Vagina (tissue), 2 donors: ENCODE results near the gene MACROD2. TPM values are rescaled to one million over a fixed set of nuclear protein-coding genes. Genes with fewer than 3 reads are reported as not detected.

ENCODE experiments used
- DNase-seq, 2 donors: peaks; one replicate each; pipeline ENCODE4 v3.0.0-alpha.2; 2017; ENCODE audit errors: extremely low spot score in 2 of 2
- H3K27ac ChIP-seq: fragments of 200-600 bp; sonication (generic); one replicate; pipeline ENCODE4 v1.5.1; 2019
- H3K27me3 ChIP-seq: fragments of 200-600 bp; sonication (generic); one replicate; pipeline ENCODE4 v1.5.1; 2019
- H3K36me3 ChIP-seq, 2 donors: fragments of 200-600 bp; sonication (generic); one replicate each; pipeline ENCODE4 v1.5.1; 2017 to 2019
- H3K4me1 ChIP-seq: fragments of 200-600 bp; sonication (generic); one replicate; pipeline ENCODE4 v1.5.1; 2019
- H3K4me3 ChIP-seq, 2 donors: fragments of 200-600 bp; sonication (generic); 1 replicate in 1 of 2; 2 replicates in 1 of 2; pipeline ENCODE4 v1.5.1; 2016 to 2019
- H3K9me3 ChIP-seq: fragments of 200-600 bp; sonication (generic); one replicate; pipeline ENCODE4 v1.5.1; 2019
- POLR2A ChIP-seq, 2 donors: fragments of 450-650 bp; IDR thresholded peaks; one replicate each; pipeline ENCODE4 v1.6.1; 2017; ENCODE audit warnings: antibody characterized with exemption in 2 of 2, mild to moderate bottlenecking in 2 of 2, moderate library complexity in 2 of 2
- POLR2AphosphoS5 ChIP-seq, 2 donors: sonication (generic); formaldehyde crosslinking; IDR thresholded peaks; one replicate each; pipeline ENCODE4 v1.9.0; 2017; ENCODE audit warnings: antibody characterized with exemption in 2 of 2, mild to moderate bottlenecking in 2 of 2, low read depth in 1 of 2; ENCODE audit not compliant: insufficient read depth in 1 of 2
- intact Hi-C: fragments of 100-400 bp; cut with DNase I; formaldehyde crosslinking; loops from one replicate; pipeline ENCODE4 v1.15.1; 2023
- total RNA-seq: library from RNA; depleted of rRNA; stranded (reverse); fragments of >200 nt; gene quantifications from one replicate; pipeline ENCODE4 v1.2.3, GENCODE V29; 2016
- TF ChIP-seq, protein P1 (sequence below), 3 experiments: fragments of 450-650 bp in 2 of 3; fragments of 200-600 bp in 1 of 3; sonication (generic) in 1 of 3; IDR thresholded peaks; one replicate each; pipeline ENCODE4 v1.5.1; 2017 to 2019; ENCODE audit warnings: antibody characterized with exemption in 3 of 3, mild to moderate bottlenecking in 2 of 3, moderate library complexity in 2 of 3

The MACROD2 gene
- total RNA-seq, 1 donor from 2014 or later = 12.5 TPM

DNA sequence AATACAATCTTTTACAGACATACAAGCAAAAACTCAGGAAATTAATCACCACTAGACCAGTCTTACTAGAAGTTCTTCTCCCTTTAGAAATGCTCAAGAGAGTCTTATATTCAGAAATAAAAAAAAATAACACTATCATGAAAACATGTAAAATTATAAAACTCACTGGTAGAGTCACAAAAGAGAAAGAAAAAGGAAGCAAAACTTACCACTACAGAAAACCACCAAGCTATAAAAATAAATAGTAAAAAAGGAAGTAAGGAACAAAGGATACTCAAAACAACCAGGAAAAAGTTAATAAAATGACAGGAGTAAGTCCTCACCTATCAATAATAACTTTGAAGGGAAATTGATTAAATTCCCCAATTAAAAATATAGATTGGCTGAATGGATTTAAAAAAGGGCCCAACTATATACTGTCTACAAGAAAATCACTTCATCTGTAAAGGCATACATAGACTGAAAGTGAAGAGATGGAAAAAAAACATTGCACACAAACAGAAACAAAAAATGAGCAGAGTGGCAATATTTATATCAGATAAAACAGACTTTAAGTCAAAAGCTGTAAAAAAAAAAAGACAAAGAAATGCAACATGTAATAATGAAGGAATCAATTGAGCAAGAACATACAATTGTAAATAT lies 2088.4 kb downstream of the MACROD2 start:
- intact Hi-C loops = no loop called here
- Histone ChIP-seq H3K4me1 (peaks cover 4% of the 10 kb centered on the region), H3K36me3 (no peaks in the 10 kb centered on the region), H3K27me3 (no peaks in the 10 kb centered on the region), H3K4me3 (no peak overlapping the region), H3K9me3 (no peaks in the 10 kb centered on the region), H3K27ac (no peak overlapping the region)
- no peak for DNase-seq
- TF ChIP-seq POLR2A (IDR thresholded peaks at IDR 0.05) = no peak
- TF ChIP-seq, protein P1, sequence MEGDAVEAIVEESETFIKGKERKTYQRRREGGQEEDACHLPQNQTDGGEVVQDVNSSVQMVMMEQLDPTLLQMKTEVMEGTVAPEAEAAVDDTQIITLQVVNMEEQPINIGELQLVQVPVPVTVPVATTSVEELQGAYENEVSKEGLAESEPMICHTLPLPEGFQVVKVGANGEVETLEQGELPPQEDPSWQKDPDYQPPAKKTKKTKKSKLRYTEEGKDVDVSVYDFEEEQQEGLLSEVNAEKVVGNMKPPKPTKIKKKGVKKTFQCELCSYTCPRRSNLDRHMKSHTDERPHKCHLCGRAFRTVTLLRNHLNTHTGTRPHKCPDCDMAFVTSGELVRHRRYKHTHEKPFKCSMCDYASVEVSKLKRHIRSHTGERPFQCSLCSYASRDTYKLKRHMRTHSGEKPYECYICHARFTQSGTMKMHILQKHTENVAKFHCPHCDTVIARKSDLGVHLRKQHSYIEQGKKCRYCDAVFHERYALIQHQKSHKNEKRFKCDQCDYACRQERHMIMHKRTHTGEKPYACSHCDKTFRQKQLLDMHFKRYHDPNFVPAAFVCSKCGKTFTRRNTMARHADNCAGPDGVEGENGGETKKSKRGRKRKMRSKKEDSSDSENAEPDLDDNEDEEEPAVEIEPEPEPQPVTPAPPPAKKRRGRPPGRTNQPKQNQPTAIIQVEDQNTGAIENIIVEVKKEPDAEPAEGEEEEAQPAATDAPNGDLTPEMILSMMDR (IDR thresholded peaks at IDR 0.05) = no peak
- no peak for TF ChIP-seq POLR2AphosphoS5 (IDR thresholded peaks at IDR 0.05; ENCODE audit: insufficient read depth in 1 of 2, low read depth in 1 of 2)

DNA sequence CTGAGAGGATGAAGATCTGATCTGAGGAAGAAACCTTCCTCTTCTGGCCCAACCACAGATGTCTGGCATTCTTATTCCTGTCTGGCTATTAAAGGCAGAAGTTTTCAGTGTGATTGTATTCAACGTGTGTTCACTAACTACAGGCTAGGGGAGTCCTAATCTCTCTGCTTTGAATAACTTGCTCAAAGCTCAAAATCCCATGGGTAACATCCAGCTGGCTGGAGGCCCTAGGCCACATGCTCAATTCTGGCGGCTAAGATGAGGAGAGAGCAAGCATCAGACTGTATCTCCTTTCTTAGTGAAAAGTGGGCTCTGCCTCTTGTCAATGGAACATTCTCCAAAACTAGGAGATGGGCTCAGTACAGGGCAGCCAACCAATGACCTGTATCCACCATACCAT lies 2099.9 kb downstream of the MACROD2 start:
- intact Hi-C loops = no loop called here
- DNase-seq = no peak

DNA sequence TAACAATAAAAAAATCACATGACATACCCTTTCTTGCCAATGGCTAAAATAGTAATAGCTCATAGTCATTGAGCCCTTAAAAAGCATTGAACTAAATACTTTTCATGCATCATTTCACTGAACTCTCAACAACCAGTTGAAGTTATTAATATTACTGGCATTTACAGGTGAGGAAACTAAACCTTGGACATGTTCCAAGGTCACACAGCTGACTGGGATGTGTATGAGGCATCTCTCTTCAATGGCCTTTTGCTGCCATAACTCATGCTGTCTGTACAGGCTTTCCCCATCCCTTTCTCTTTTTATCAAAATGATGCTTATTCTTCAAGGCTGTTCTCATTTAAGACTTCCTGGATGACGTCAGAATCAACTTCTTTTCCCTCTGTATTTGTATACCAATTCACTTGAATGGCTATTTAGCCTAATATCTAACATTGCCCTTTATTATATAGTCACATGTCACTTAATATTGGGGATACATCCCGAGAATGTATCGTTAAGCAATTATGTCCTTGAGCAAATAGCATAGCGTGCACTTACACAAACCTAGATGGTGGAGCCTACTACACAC lies 2101.5 kb downstream of the MACROD2 start:
- no peak for TF ChIP-seq POLR2AphosphoS5 (IDR thresholded peaks at IDR 0.05; ENCODE audit: insufficient read depth in 1 of 2, low read depth in 1 of 2)
- TF ChIP-seq, protein P1 (IDR thresholded peaks at IDR 0.05) = no peak
- no peak for TF ChIP-seq POLR2A (IDR thresholded peaks at IDR 0.05)
- intact Hi-C loops = no loop called here
- Histone ChIP-seq H3K27ac (no peak overlapping the region), H3K4me1 (no peaks in the 10 kb centered on the region), H3K9me3 (no peaks in the 10 kb centered on the region), H3K36me3 (no peaks in the 10 kb centered on the region), H3K27me3 (no peaks in the 10 kb centered on the region), H3K4me3 (no peak overlapping the region)
- no peak for DNase-seq

More for the DNA sequence above, 2099.9 kb downstream of the MACROD2 start:
- Histone ChIP-seq H3K9me3 (no peaks in the 10 kb centered on the region), H3K4me1 (no peaks in the 10 kb centered on the region), H3K27me3 (no peaks in the 10 kb centered on the region), H3K36me3 (no peaks in the 10 kb centered on the region), H3K4me3 (no peak overlapping the region), H3K27ac (no peak overlapping the region)
- TF ChIP-seq, protein P1 (IDR thresholded peaks at IDR 0.05) = no peak
- TF ChIP-seq POLR2A (IDR thresholded peaks at IDR 0.05) (no peak), POLR2AphosphoS5 (IDR thresholded peaks at IDR 0.05; ENCODE audit: insufficient read depth in 1 of 2, low read depth in 1 of 2) (no peak)

DNA sequence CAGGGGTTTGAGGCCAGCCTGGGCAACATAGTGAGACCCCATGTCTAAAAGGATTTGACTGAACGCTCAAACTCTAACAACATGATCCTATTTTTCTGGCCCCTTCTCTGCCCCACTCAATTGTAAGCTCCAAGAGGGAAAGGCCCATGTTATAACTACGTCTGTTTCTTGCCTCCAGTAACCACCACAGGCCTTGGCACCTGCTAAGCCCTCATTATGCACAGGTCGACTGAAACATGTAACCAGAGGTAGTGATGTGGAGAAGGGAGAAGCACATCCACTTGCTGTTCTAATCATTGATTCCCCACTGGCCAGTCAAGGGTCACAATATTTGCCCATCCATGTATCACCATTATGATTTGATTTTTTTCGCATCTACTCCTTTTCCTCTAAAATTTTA lies 2102.5 kb downstream of the MACROD2 start:
- Histone ChIP-seq H3K9me3 (no peaks in the 10 kb centered on the region), H3K4me1 (no peaks in the 10 kb centered on the region), H3K27me3 (no peaks in the 10 kb centered on the region), H3K36me3 (no peaks in the 10 kb centered on the region), H3K27ac (no peak overlapping the region), H3K4me3 (no peak overlapping the region)
- intact Hi-C loops = no loop called here
- DNase-seq = no peak
- TF ChIP-seq POLR2AphosphoS5 (IDR thresholded peaks at IDR 0.05; ENCODE audit: insufficient read depth in 1 of 2, low read depth in 1 of 2) (no peak), POLR2A (IDR thresholded peaks at IDR 0.05) (no peak)

DNA sequence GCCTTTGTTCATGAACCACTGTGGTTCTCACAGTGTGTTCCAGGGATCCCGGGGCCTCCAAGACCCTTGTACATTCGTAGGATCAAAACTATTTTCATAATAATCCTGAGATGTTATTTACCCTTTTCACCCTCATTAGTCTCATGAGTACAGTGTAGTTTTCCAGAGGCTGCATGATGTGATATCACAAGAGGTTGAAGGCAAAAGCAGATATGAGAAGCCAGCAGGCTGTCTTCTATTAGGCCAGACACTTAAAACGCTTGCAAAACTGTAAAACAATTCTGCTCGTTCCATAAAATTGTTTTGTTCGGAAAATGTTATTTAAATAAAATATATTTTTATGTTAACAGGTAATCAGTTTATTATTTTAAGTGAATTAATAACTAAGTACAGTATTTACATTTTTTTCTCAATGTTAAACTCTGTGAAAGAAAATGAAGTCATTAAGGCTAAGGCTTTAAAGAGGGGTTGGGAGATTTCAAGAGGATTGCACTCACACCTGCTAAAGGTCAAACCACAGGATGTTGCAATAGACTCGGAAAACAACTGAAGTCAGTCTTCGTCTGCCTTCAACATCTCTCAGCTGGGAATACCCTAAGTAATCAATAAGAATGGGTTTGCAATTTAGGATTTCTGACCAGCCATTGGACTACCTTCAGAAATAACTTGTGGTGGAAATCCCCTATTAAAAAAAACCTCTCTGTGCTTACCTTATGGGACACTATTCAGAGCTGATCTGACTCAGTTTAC lies 2103.7 kb downstream of the MACROD2 start:
- no peaks in the 10 kb centered on the region for H3K36me3 ChIP-seq
- no peak overlapping the region for H3K27ac ChIP-seq
- no peaks in the 10 kb centered on the region for H3K9me3 ChIP-seq
- TF ChIP-seq POLR2A (IDR thresholded peaks at IDR 0.05) = no peak
- TF ChIP-seq, protein P1 (IDR thresholded peaks at IDR 0.05) = no peak
- TF ChIP-seq POLR2AphosphoS5 (IDR thresholded peaks at IDR 0.05; ENCODE audit: insufficient read depth in 1 of 2, low read depth in 1 of 2) = no peak
- no peaks in the 10 kb centered on the region for H3K4me1 ChIP-seq
- no peaks in the 10 kb centered on the region for H3K27me3 ChIP-seq
- no peak overlapping the region for H3K4me3 ChIP-seq
- DNase-seq = no peak
- intact Hi-C loops = no loop called here
